Fibroblast of pulmonary artery (primary cell): Measurements from ENCODE around the gene PPP6R3.
"Not testable (repeated sequence)": the region's sequence is repeated elsewhere in the genome, so short reads cannot be mapped to it uniquely, and the experiment has no call there.

Source experiments
- DNase-seq: peaks from one replicate; pipeline ENCODE4 v3.0.0-alpha.2; 2010; ENCODE audit warnings: low read depth
- H3K4me3 ChIP-seq: replicated peaks from 2 replicates; pipeline ENCODE4 v1.5.1; 2011; ENCODE audit warnings: low read depth, mild to moderate bottlenecking, control low read depth, low read length, moderate library complexity
- CTCF ChIP-seq: IDR thresholded peaks from 2 replicates; pipeline ENCODE4 v1.5.1; 2011; ENCODE audit warnings: mild to moderate bottlenecking, control low read depth, low read length, inconsistent platforms; ENCODE audit errors: missing control alignments

PPP6R3 gene

GRCh38 chr11:68448604-68449011, 11.9 kb upstream of the PPP6R3 start:
- no peak for TF ChIP-seq CTCF
- DNase-seq, result no peak
- H3K4me3 ChIP-seq, result no peak overlapping the region

GRCh38 chr11:68449951-68450350, 10.6 kb upstream of the PPP6R3 start:
- TF ChIP-seq CTCF, result no peak
- no peak overlapping the region for H3K4me3 ChIP-seq
- no peak for DNase-seq

- no peak for DNase-seq
- H3K4me3 ChIP-seq, result no peak overlapping the region
Observed at GRCh38 chr11:68450711-68451110, 9.8 kb upstream of the PPP6R3 start.

GRCh38 chr11:68454767-68455166, 5.8 kb upstream of the PPP6R3 start:
- no peak for TF ChIP-seq CTCF
- DNase-seq, result no peak
- H3K4me3 ChIP-seq, result no peak overlapping the region

More at GRCh38 chr11:68450711-68451110, 9.8 kb upstream of the PPP6R3 start:
- TF ChIP-seq CTCF, result no peak

- no peak for DNase-seq
- TF ChIP-seq CTCF, result no peak
- no peak overlapping the region for H3K4me3 ChIP-seq
Observed at GRCh38 chr11:68455485-68455884, 5.1 kb upstream of the PPP6R3 start.

- no peak for DNase-seq
- H3K4me3 ChIP-seq, result no peak overlapping the region
- no peak for TF ChIP-seq CTCF
Observed at GRCh38 chr11:68457216-68457897, 3.2 kb upstream of the PPP6R3 start.

GRCh38 chr11:68457898-68458249, 2.7 kb upstream of the PPP6R3 start:
- no peak for TF ChIP-seq CTCF
- no peak for DNase-seq
- no peak overlapping the region for H3K4me3 ChIP-seq

- not testable (repeated sequence) for DNase-seq
Observed at GRCh38 chr11:68458340-68458739, 2.2 kb upstream of the PPP6R3 start.

More at GRCh38 chr11:68458340-68458739, 2.2 kb upstream of the PPP6R3 start:
- not testable (repeated sequence) for H3K4me3 ChIP-seq
